Smooth muscle cell of the brain vasculature (primary cell): ENCODE measurements around the gene METTL25.
A peak's percentile ranks its signal among the peaks of the same experiment; 100 is the strongest.

Experiments used
- DNase-seq: peaks from one replicate; pipeline ENCODE4 v3.0.0-alpha.2; 2012; ENCODE audit warnings: low read depth, low spot score

METTL25 gene

GRCh38 chr12:82524641-82525040 lies 166.3 kb downstream of the METTL25 start:
- DNase-seq: no peak

DNA sequence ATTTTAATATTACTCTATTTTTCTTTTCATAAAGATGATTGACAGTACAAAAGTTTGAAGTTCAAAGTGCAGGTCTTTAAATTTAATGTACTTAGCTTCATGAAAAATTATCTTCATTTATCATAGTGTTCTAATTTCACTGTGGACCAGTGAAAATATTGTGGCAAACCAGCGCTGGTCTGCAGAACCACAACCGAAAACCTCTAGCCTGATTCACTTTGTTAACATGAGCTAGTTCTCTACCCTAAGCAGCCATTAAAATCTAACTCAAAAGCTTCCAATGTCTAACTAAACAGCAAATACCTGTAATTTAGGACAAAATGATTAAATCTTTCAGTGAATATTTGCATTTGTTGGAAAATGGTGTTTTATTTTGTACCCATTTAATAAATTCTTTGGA lies 167.3 kb downstream of the METTL25 start:
- DNase-seq: no peak

- peak; percentile 33 for DNase-seq
Measured at GRCh38 chr12:82527165-82527780, 168.9 kb downstream of the METTL25 start.
